Stomach (tissue), 9 donors: ENCODE measurements around the gene SAMD14. TPM values are rescaled to one million over a fixed set of nuclear protein-coding genes. Genes with fewer than 3 reads are reported as not detected.

ENCODE experiments used
- DNase-seq, 2 donors: peaks; one replicate each; pipeline versions ENCODE4 v3.0.0 to v3.0.0-alpha.2; 2013 to 2019
- H3K27ac ChIP-seq, 5 donors: fragments of 200-600 bp in 4 of 5; sonication (generic) in 4 of 5; one replicate each; pipeline ENCODE4 v1.5.1; 2013 to 2019; ENCODE audit warnings: mild to moderate bottlenecking in 1 of 5, moderate library complexity in 1 of 5
- H3K27me3 ChIP-seq, 3 donors: fragments of 200-600 bp; sonication (generic); one replicate each; pipeline ENCODE4 v1.5.1; 2017 to 2019; ENCODE audit warnings: mixed run types in 1 of 3
- H3K36me3 ChIP-seq, 4 donors: fragments of 200-600 bp; sonication (generic); 1 replicate in 3 of 4; 2 replicates in 1 of 4; pipeline ENCODE4 v1.5.1; 2016 to 2019
- H3K4me1 ChIP-seq, 4 donors: fragments of 200-600 bp; sonication (generic); one replicate each; pipeline ENCODE4 v1.5.1; 2016 to 2019
- H3K4me3 ChIP-seq, 4 donors: fragments of 200-600 bp; sonication (generic) in 3 of 4; one replicate each; pipeline ENCODE4 v1.5.1; 2016 to 2019; ENCODE audit warnings: mild to moderate bottlenecking in 1 of 4
- H3K9me3 ChIP-seq, 4 donors: fragments of 200-600 bp; sonication (generic); one replicate each; pipeline ENCODE4 v1.5.1; 2016 to 2019
- CTCF ChIP-seq, 7 experiments: fragments of 450-650 bp in 4 of 7; fragments of 200-600 bp in 3 of 7; sonication (generic) in 3 of 7; IDR thresholded peaks; one replicate each; pipeline ENCODE4 v1.5.1; 2016 to 2019; ENCODE audit warnings: antibody characterized with exemption in 7 of 7, control low read depth in 2 of 7, mild to moderate bottlenecking in 1 of 7
- EP300 ChIP-seq: sonication (generic); formaldehyde crosslinking; IDR thresholded peaks from one replicate; pipeline ENCODE4 v1.6.1; 2017; ENCODE audit warnings: antibody characterized with exemption
- POLR2A ChIP-seq, 4 donors: fragments of 450-650 bp; IDR thresholded peaks; one replicate each; pipeline ENCODE4 v1.6.1; 2016; ENCODE audit warnings: antibody characterized with exemption in 4 of 4, control low read depth in 2 of 4, mild to moderate bottlenecking in 1 of 4, moderate library complexity in 1 of 4
- POLR2AphosphoS5 ChIP-seq, 3 donors: sonication (generic); formaldehyde crosslinking; IDR thresholded peaks; one replicate each; pipeline ENCODE4 v1.6.1; 2016; ENCODE audit warnings: antibody characterized with exemption in 3 of 3
- WGBS, 5 donors: extraction: QIAGEN DNeasy Blood & Tissue Kit in 3 of 5; methylation state at CpG; one replicate each; pipeline versions ENCODE4 v1.1.5 to v1.1.7; 2013 to 2018; 5-methylcytosine and 5-hydroxymethylcytosine counted together
- intact Hi-C: fragments of 100-400 bp; cut with DNase I; formaldehyde crosslinking; loops from one replicate; pipeline ENCODE4 v1.15.1; 2023; ENCODE audit warnings: low total_unique reads
- polyA plus RNA-seq, 3 donors: library from polyadenylated mRNA; stranded (reverse); fragments of 200-250 nt; gene quantifications; one replicate each; pipeline ENCODE4 v1.2.3, GENCODE V29; 2013
- total RNA-seq, 5 donors: library from RNA; depleted of rRNA; stranded (reverse); fragments of >200 nt; gene quantifications; one replicate each; pipeline versions ENCODE4 v1.1.0 to v1.2.3, GENCODE V29; 2014 to 2016
- donor health status: healthy with polysubstance abuse.
- donor health status: Bipolar disorder and iron deficiency.
- donor health status: healthy.

The SAMD14 gene
- total and polyA plus RNA-seq, 8 donors: 1.3 to 87.0 (median 1.8) TPM; not detected in 2

- H3K4me1 ChIP-seq: peaks cover 66 to 91% (median 84%) of the 10 kb centered on the region in 4 donors
- no peaks in the 10 kb centered on the region for H3K9me3 ChIP-seq
- peak overlapping the region; percentile 75 to 93 (median 85) for H3K4me3 ChIP-seq
- peak; percentile 77 to 89 for DNase-seq
- TF ChIP-seq EP300 (no peak), POLR2AphosphoS5 (IDR thresholded peaks at IDR 0.05) (peak in 2 of 3 donors; percentile 24 to 54), CTCF (IDR thresholded peaks at IDR 0.05) (peak in 2 of 7 experiments; percentile 7 to 29)
- intact Hi-C loops: no loop called here
- peaks cover 5 to 14% (median 11%) of the 10 kb centered on the region in 4 donors for H3K36me3 ChIP-seq
- peak overlapping the region; percentile 80 to 97 (median 92) for H3K27ac ChIP-seq
- H3K27me3 ChIP-seq: no peaks in the 10 kb centered on the region
- WGBS, 5 donors: 0 to 2% (median 1%) methylated on average over 41 to 123 of the region's 123 CpGs
These were observed 19.7 kb upstream of the SAMD14 start for GRCh38 chr17:50149417-50150353.

DNA sequence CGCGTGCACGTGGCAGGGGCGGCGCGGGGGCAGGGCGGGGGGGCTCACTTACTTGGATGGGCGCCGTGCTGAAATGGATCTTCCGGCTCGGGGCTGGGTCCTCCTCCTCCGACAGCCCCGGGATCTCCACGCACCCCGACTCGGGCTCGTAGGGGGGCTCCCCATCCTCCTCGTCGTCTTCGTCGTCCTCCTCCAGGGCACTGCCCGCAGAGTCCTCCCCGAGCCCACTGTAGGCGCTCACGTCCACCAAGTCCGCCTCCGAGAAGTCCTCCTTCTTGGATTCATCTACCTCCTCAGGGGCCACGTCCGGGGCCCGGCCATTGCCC, 19.1 kb upstream of the SAMD14 start:
- Histone ChIP-seq H3K27me3 (no peaks in the 10 kb centered on the region), H3K9me3 (no peaks in the 10 kb centered on the region), H3K36me3 (peaks cover 10 to 20% (median 17%) of the 10 kb centered on the region in 4 donors), H3K4me1 (peaks cover 60 to 91% (median 85%) of the 10 kb centered on the region in 4 donors), H3K27ac (peak overlapping the region; percentile 80 to 97 (median 92)), H3K4me3 (peak overlapping the region; percentile 75 to 93 (median 85))
- intact Hi-C loops: no loop called here
- no peak for DNase-seq
- no peak for TF ChIP-seq POLR2A (IDR thresholded peaks at IDR 0.05)
- no peak for TF ChIP-seq EP300
- no peak for TF ChIP-seq POLR2AphosphoS5 (IDR thresholded peaks at IDR 0.05)
- TF ChIP-seq CTCF (IDR thresholded peaks at IDR 0.05): no peak
- WGBS, 5 donors: 0 to 2% (median 1%) methylated on average over 9 to 30 of the region's 30 CpGs

DNA sequence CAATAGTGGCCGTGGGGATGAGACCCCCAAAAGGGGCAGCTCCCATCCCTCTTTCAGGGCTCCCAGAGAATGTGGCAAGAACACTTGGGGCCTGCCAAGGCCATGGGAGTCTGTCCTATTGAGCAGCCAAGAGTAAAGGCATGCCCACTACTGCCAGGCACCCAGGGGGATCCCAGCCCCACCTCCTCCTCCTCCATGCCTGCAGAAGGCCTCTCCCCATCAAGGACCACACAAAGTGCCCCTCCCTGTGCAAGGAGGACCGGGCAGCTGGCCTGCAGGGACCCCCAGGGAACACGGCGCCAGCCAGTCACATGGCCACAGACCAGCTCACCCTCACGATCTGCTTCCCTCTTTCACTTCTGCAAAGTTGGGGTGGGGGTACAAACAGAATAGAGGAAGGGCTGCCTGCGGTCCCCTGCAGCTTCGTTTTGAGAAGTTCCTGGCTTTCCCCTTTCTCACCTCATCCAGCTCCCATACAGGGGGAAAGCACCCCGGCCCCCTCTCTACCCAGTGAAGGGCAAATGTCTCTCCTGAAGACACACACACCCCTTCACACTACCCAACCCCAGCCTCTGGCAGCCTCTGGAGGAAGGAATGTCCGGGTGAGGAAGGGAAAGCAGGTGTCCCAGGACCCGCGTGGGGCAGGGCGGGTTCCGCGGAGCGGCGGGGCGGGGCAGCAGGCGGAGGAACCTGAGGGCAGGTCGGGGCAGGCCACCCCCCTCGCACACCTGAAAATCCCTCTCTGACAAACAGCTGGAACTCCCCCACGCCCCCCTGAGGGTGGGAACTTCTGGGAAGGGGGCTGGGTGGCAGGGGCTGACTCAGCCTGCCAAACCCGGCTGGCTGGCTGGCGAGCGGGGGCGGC, 18.5 kb upstream of the SAMD14 start:
- peak in 1 of 3 donors; percentile 18 for TF ChIP-seq POLR2AphosphoS5 (IDR thresholded peaks at IDR 0.05)
- no peak for TF ChIP-seq EP300
- no peaks in the 10 kb centered on the region for H3K9me3 ChIP-seq
- intact Hi-C loops: no loop called here
- DNase-seq: peak; percentile 62 to 81
- no peaks in the 10 kb centered on the region for H3K27me3 ChIP-seq
- peaks cover 55 to 91% (median 81%) of the 10 kb centered on the region in 4 donors for H3K4me1 ChIP-seq
- H3K27ac ChIP-seq: peak overlapping the region; percentile 24 to 97 (median 92)
- H3K36me3 ChIP-seq: peaks cover 16 to 26% (median 23%) of the 10 kb centered on the region in 4 donors
- 1 to 2% (median 1%) methylated on average over 13 to 25 of the region's 25 CpGs for WGBS, 5 donors
- peak overlapping the region; percentile 75 to 93 (median 85) for H3K4me3 ChIP-seq

DNA sequence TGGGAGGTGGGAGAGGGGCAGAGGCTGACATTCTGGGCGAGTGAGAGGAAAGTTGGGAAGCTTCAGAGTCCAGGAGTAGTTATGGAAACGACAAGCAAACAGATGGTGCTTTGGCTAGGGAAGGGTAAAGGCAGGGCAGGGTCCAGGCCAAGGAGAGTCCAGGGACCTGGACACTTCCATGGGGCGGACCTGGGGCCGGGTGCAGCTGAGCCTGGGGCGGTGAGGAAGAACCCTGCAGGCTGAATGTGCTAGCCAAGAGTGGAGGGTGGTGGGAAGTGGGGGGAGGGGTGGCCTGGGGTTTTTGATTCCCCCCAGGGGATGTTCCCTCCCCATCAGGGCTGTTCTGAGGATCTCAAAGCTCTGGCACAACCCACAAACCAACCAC, 17.9 kb upstream of the SAMD14 start:
- peak overlapping the region; percentile 75 to 93 (median 85) for H3K4me3 ChIP-seq
- 0 to 7% (median 4%) methylated on average over 4 to 5 of the region's 5 CpGs for WGBS, 5 donors
- no peaks in the 10 kb centered on the region for H3K9me3 ChIP-seq
- H3K4me1 ChIP-seq: peaks cover 54 to 87% (median 83%) of the 10 kb centered on the region in 4 donors
- peak in 1 of 2 donors; percentile 76 for DNase-seq
- no peaks in the 10 kb centered on the region for H3K27me3 ChIP-seq
- peak overlapping the region; percentile 16 to 97 (median 92) for H3K27ac ChIP-seq
- intact Hi-C loops: no loop called here
- TF ChIP-seq POLR2A (IDR thresholded peaks at IDR 0.05) (no peak), EP300 (no peak), CTCF (IDR thresholded peaks at IDR 0.05) (no peak), POLR2AphosphoS5 (IDR thresholded peaks at IDR 0.05) (no peak)
- H3K36me3 ChIP-seq: peaks cover 20 to 33% (median 29%) of the 10 kb centered on the region in 4 donors
